ENCODE measurements around the gene ORM1.
"Not testable (repeated sequence)": the region's sequence is repeated elsewhere in the genome, so short reads cannot be mapped to it uniquely, and the experiment has no call there.

ORM1 gene

GRCh38 chr9:114322831-114323531 is at the start of gene ORM1:
Gene ORM1, plus strand, starts transcription at chr9:114323098. Its CDS starts 36 bp downstream, at chr9:114323134.
- DNase-seq (ENCODE audit: low read depth, low spot score), result not testable (repeated sequence)

DNA sequence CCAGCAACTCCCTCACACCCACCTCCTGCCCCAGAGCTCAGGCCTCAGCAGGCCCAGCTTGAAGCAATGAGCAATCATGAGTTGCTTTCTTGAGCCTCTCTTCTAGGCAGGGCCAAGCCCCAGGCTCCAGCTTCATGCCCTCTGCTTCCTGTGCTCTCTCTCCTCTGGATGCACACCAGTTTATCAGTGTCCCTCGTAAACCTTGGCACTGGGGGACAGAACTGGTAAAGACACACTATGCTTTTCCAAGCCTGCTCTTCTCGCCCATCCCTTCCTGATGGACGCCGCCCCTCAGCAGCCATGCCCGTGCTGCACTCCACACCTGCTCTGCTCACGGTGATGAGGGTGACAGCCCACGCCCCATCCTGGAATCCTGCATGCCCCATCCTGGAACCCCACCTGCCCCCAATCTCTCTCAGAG is 49.4 kb upstream of the ORM1 start:
- no peak for DNase-seq (ENCODE audit: low read depth, low spot score)

DNA sequence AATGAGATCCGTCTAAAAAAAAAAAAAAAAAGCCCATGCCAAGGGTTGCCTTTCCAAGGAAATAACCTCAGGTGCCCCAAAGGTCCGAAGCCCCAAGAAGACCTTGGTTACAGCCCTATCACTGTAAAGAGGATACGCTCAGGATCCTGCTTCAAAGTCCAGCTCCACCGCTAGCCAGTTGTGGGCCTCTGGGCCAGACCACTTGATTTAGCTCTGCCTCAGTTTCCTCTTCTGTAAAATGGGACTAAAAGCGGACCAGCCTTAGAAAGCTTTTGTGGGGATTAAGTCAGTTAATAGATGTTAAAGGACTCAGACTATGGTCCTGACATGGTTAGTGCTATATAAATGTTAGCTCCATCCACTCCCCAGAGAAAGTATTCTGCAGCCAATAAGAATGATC is 48.7 kb upstream of the ORM1 start:
- DNase-seq (ENCODE audit: low read depth, low spot score), result no peak

DNA sequence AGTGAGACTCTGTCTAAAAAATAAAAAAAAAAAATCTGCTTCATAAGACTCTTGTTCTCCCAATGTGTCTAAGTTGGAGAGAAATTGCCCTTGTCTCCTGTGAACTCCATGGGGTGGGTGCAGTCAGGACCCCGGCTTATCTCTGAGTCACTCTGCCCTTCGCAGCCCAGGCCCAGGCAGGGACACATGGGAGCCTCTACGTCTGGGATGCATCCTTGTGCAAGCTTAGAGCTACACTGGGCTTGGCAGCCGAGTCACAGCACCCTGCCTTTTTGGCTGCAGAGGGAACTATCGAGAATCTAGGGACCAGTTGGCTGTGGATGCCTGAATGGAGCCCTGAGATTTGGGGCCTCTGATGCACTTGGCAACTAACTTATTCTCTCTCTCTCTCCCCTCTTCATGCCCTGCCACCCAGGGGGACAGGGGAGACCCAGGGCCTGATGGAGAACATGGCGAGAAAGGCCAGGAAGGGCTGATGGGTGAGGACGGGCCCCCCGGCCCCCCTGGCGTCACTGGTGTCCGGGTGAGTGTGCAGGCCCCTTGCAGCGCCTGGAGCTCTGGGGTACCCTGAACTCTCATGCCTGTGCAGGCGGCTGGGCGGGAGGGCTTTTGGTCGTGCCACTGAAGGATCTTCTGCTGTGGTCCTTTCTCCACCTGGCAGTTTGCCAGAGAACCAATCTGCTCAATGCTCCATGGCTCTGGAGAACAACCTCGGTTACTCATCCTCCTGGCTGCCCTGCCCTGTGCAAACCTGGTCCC is 47.5 kb upstream of the ORM1 start:
- DNase-seq (ENCODE audit: low read depth, low spot score), result no peak

GRCh38 chr9:114276908-114277821 is 45.7 kb upstream of the ORM1 start:
- no peak for DNase-seq (ENCODE audit: low read depth, low spot score)

- DNase-seq (ENCODE audit: low read depth, low spot score), result no peak
Measured at GRCh38 chr9:114278356-114278755, 44.5 kb upstream of the ORM1 start.

DNA sequence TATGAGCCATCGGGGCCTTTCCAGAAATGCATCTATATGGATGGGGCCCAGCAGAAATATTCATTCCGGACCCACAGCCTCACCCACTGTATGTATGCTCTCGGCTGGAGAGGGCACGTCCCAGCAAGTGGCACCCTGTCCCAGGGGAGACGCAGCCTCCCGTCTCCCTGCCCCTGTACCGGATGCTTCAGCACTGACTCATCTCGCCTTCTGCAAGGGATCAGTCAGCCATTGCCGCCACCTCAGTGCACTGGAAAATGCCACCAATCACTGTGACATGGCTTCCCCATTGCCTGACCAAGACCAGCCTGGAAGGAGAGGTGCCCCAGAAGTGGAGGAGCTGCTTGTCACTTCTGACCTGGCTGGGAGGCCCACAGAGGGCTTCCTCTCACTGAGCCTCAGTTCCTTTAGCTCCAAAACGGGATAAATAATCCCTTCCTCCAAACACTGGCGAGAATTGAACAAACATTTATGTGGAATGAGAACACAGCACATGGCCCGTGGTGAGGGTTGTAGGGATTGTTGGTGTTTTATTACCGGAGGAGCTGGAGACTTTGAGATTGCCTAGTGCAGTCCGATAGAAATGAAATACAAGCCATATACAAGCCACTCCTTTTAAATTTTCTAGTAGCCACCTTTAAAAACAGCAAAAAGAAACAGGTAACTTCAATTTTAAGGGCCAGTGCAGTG is 43.9 kb upstream of the ORM1 start:
- peak; percentile 45 for DNase-seq (ENCODE audit: low read depth, low spot score)

DNA sequence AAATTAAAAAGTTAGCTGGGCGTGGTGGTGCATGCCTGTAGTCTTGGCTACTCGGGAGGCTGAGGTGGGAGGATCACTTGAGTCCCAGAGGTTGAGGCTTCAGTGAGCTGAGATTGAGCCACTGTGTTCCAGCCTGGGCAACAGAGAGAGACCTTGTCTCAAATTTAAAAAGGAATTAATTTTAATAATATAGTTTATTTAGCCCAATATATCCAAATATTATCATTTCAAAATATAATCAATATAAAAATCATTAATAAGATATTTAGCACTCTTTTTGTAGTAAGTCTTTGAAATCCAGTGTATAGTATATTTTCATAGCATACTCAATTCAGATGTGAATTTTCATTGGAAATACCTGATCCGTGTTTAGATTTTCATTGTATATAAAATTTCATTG is 43.2 kb upstream of the ORM1 start:
- DNase-seq (ENCODE audit: low read depth, low spot score), result no peak

GRCh38 chr9:114280636-114281472 is 42.0 kb upstream of the ORM1 start:
- no peak for DNase-seq (ENCODE audit: low read depth, low spot score)

DNA sequence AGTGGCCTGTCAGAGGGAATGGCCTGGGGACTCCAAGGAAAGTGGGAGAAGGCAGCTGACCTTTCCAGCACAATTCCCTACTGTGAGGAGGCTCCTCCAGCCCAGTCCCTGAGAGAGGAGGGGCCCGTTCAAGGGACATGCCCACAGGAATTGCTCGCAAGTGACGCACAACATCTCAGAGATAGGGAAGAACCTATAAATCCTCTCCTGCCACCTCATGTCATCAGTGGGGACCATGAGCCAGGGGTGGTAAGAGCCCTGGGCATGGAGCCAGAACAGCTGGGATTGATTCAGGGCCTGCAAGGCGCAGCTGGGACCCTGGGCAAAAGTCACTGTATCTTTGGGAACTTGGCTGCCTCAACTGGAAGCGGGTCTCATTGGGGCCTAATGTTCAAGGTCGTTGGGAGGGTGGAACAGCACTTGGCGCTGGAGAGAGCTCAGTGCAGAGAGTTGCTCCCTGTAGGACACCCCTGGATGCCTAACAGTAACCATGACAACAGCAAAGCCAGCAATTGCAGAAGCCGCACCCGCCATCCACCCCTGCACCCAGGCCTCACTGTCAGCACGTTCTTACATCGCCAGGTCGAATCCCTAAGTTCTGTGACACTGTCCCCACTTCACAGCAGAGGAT is 41.3 kb upstream of the ORM1 start:
- no peak for DNase-seq (ENCODE audit: low read depth, low spot score)

DNA sequence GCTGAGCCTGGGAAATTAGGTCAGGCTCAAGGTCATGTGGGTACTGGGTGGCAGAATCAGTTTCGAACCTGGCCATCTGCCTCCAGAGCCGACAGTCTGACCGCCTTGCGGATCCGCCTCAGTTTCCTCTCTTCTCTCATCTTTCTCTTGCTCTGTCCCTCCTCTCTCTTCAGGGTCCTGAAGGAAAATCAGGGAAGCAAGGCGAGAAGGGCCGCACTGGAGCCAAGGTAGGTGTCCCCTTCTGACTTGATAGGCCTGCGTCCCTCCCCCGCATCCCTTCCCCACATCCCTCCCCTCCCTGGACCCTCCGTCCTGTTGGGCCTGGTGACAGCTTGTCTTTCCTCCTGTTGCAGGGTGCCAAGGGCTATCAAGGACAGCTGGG is 40.8 kb upstream of the ORM1 start:
- no peak for DNase-seq (ENCODE audit: low read depth, low spot score)

- DNase-seq (ENCODE audit: low read depth, low spot score), result no peak
Measured at GRCh38 chr9:114282507-114282906, 40.4 kb upstream of the ORM1 start.

GRCh38 chr9:114282926-114283325 is 40.0 kb upstream of the ORM1 start:
- DNase-seq (ENCODE audit: low read depth, low spot score), result peak; percentile 51

DNA sequence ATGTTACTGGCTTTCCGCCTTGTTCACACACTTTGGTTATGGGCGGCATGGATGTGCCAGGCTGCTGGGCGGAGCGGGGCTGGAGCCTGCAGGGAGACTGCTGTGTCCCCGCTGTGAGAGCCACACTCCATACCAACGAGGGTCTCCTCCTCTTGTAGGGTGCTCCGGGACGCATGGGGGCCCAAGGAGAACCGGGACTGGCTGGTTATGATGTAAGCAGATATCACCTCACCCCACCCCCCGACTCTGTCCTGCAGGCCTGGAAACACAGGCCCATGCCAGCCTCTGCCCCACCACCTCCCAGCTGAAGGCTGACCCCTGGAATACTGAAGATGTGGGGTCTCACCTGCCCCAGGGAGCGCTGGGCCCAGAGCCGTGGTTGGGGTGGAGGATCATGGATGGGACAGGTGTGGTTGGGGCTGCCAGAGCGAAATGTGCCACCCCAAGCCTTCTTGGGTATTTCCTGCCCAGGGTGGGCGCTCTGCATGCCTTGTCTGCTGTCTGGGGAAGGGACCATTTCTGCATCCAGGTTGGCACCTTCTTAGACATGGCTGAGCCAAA is 39.3 kb upstream of the ORM1 start:
- no peak for DNase-seq (ENCODE audit: low read depth, low spot score)

GRCh38 chr9:114284316-114285060 is 38.4 kb upstream of the ORM1 start:
- DNase-seq (ENCODE audit: low read depth, low spot score), result no peak

DNA sequence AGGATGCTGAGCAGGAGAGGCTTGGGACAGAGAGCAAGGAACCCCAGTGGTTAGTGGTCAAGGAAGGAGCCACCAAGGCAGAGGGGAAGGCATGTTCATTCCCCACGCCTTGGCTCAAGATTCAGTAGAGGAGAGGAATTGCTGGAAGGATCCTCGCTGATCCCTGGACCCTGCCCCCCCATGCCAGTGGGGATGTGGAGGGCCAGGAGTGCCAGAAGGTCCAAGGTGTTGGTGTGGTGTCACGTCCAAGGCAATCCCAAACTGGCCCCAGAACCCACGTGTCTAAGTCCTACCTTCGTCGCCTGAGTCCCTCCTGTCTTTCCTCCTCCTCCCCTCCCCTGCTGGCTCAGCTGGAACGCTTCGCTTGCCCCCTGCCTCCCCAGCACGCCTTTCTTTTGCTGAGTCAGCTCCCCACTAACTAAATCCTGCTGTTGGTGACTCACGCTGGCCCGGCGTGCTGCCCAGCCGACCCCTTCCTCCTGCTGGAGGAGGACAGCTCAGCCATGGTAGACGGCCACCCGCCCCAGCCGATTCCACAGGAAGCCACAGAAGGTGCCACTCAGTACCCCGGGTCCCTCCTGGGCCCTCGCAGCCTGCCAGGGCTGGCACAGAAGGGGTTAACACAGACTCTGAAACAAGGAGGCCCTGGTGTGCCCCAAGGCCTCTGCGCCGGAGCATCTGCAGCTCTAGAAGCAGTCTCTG is 37.6 kb upstream of the ORM1 start:
- DNase-seq (ENCODE audit: low read depth, low spot score), result peak; percentile 77

DNA sequence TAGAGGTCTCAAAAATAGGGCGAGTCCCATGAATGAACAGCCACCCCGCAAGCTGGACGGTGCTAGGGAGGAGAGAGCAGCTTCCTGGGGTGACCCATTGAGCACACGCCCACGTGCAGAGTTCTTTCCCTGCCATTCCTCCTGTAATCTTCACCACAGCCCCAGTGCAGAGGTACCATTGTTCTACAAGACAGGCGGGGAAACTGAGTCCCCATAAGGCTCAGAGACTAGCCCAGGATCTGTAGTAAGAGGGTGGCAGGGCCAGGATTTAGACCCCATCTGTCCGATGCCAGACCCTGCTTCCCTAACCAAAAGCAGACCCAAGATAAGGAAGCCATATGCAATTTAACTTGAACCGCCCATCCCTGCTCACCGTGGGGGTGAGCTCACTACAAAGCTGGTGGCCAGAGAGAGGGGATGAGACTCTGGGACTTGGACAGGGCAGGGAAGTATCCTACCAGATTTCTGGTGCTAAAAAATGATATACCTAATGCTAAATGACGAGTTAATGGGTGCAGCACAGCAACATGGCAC is 36.7 kb upstream of the ORM1 start:
- no peak for DNase-seq (ENCODE audit: low read depth, low spot score)

Measured in ELF-1 (cell line).